ENCODE measurements around the gene GGT5.
"Not testable (repeated sequence)": the region's sequence is repeated elsewhere in the genome, so short reads cannot be mapped to it uniquely, and the experiment has no call there.

GGT5 gene

DNA sequence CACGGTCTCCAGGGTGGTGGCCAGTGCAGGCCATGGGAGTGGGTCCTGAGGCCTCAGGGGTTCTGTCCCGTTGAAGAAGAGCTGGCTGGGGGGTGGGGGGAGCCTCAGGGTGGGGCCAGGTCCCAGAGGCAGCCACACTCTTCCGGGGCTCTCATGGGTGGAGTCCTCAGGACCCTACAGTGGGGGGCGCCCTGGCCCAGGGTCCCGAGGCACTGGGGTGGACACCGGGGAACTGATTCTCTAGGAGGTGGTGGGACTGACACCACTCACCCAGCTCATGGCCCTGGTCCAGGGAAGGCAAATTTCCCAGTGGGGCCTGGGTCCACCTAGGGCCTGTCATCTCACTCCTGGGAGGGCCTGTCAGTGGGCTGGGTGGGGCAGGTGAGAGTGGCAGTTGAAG lies 12.8 kb downstream of the GGT5 start:
- no peak for DNase-seq

DNA sequence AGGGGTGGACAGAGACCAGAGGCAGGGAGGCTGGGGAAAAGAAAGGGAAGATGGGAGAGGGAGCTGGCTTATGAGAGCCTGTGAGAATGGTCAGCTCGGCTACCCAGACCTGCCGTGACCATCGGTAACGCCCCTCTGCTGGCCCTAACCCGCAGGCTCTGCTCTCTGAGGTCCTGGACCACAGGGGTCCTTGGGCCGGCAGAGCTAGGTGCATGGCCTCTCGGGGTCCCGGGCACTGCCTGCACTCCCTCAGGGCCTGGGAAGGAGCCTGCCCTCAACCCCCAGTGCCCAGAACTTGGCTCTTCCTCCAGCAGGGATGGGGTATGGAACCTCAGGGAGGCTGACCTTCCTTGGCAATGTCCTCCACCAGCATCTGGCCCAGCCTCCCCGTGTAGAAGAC lies 13.2 kb downstream of the GGT5 start:
- no peak for DNase-seq

DNA sequence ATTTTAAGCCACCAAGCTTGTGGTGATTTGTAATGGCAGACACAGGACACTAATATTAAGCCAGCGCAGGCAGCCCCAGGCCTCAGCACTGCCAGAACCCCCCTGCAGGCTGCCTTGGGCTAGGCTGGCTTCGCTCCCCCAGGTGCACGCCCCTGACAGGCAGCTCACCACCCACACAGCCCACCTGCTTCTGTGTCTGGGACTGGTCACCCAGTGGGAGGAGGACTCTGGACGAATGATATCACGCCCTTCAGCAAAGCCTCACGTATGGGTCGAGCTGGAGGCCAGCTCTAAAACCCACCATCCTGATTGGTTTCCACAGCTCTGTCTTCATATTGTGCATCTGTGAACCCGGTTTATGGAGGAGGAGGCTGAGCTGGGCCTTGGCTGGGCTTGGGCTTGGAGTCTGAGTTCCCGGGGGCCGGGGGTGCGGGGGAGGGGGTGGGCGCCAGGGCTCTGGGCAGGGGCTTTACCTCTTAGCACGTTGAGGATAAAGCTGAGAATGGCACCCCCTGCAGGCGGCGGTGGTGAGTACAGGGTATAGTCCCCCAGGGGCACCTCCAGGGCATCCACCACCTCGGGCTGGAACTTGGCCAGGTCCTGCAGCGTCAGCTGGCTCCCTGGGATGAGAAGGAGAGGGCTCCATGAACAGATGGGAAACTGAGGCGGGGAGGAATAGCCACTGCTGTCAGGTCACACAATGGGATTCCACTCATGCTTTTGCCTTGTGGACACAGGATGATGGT lies 13.8 kb downstream of the GGT5 start:
- DNase-seq = peak in 1 of 14 donors; percentile 6

DNA sequence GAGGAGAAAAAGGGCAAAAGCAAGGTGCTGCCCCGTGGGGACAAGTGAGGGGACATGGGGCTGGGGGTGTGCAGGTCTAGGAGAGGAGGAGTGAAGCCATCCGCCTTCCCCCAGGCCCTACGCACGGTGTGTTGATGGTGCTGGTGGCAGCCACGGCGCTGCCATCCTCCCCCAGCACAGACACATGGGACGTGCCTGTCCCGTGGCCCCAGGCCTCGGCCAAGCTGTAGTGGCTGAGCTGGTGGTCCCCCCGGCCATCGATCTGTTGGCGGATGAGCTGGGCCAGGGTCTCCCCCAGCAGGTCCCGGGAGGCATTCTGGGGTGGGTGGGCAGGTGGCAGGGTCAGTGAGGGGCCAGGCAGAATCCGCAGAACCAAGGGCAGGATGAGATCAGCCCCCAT lies 18.9 kb downstream of the GGT5 start:
- no peak for DNase-seq

DNA sequence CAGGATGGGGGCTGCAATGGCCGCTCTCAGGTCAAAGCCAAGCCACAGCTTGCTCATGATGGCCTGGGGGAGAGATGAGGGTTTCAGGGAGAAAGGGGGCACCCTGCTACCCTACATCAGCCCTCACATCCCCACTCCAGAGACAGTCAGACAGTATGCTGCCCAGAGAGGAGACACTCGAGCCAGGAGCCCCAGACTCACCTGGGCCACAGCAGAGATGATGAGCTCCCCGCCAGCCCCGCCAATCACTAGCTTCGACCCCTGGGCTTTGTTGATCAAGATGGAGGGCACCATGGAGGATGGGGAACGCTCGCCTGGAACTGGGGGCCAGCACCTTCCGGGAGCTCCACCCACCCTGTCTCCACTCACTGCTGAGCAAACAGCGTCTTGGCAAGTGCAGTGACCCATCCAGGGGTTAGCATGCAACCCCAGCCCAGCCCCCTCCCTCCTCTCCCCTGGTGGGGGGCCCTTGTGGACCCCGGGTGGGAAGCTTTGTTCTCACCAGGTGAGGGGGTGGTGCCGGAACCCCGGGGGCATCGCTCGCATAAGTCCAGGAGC lies 19.8 kb downstream of the GGT5 start:
- no peak for DNase-seq

DNA sequence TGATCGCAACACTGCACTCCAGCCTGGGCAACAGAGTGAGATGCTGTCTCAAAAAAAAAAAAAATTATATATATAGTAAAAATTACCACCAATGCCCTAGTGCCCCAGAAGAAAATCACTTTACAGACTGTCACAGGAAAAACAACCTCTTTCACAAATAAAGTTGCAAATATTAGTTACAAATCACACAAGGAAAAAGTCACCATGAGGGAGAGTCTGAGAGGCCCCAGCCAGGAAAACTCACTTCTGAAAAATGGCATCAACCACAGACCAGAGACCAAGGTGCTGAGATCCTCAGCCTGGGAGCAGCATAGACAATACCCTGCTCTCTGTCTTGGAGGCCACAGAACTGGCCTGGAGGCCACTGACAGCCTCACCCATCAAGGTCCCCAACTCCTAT lies 20.4 kb downstream of the GGT5 start:
- no peak for DNase-seq

DNA sequence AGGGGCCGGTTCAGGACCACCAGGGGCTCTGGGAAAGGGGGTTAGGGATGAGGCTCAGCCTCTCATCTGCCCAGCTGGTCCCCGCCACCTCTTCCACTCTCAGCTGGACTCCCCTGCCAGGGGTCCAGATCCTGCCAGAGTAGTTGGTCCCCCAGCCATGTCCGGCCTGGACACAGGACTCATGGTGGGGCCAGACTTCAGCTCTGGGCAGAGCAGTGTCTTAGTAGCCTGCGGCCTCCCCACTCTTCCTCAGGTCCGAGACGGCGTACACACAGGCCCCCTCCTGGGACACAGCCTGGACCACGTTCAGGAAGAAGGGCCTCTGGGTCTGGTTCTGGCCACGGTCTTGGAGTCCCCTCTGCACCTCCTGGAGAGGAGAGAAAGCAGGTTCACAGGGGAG lies 25.1 kb downstream of the GGT5 start:
- DNase-seq = no peak

DNA sequence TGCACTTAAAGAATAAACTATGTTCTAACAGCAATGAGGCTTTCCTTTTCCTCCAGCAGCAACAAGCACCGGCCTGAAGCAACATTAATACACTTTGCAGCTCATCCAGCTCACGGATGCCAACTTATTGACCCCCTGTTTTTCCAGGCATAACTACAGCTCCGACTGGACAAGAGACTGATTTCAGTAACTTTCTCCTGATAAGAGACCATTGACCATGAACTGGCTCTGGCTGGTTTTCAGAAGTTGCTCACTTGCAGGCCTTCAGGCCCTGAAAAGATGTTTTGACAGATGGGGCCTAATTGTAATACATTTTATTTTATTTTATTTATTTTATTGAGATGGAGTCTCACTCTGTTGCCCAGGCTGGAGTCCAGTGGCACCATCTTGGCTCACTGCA lies 27.5 kb downstream of the GGT5 start:
- no peak for DNase-seq

DNA sequence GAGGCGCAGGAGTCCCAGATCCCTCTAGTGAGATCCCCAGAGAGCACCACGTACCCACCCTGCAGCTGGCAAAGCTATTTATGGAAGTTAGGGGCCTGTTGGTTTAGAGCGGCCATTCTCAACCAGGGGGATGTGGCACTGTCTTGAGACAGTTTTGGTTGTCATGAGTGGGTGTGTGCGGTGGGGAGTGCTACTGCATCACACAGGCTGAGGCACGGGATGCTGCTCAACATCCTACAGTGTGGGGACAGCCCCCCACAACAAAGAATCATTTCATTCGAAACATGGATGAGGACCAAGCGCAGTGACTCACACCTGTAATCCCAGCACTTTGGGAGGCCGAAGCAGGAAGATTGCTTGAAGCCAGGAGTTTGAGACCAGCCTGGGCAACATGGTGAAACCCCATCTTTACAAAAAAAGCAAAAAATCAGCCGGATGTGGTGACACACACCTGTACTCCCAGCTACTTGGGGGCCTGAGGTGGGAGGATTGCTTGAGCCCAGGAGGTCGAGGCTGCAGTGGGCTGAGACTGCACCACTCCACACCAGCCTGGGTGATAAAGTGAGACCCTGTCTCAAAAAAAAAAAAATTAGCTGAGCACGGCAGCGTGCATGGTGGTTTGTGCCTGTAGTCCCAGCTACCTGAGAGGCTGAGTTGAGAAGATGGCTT lies 28.2 kb downstream of the GGT5 start:
- DNase-seq = no peak

DNA sequence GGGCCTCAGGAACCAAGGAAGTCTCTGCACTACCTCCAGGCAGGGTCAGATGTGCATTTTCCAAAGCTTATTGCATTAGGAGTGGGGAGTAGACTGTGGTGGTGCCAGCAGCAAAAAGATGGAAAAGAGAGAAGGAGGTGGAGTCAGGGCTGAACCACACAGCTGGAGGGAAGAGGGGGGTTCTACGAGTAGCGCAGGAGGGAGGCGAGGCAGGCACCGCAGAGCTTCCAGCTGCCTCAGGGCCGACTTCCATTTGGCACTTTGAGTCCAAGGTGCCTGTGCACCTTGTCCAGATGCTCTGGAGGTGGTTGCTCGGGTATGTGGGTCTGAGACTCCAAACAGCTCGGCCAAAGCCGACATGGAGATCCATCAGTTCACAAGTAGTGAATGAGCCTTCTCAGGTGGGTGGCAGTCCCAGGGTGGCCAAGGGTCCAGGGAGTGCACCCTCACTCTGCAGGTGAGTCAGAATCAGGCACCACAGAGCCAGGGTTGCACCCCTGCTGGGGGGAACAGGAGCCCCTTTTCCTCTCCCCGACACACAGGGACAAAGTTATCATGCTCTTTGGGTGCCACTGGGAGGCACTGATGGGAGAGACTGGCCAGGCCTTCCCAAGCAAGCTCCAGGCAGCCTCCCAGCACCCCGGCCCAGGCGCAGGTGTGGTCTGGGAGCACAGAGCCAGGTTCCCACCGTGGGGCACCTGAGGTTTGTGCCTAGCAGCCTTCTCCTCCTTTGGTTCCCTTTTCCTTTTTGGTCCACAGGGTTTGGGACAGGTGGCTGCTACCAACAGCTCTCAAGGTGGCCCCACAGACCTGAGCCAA lies 30.2 kb downstream of the GGT5 start:
- DNase-seq = no peak

DNA sequence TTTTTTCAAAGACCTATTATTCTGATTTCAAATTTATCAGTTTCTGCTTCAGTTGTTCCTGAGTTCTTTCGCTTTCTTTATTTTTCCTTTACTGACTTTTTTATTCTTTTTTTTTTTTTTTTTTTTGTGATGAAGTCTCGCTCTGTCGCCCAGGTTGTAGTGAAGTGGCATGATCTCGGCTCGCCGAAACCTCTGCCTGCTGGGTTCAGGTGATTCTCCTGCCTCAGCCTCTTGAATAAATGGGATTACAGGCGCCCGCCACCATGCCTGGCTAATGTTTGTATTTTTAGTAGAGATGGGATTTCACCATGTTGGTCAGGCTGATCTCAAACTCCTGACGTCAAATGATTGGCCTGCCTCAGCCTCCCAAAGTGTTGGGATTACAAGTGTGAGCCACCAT lies 31.8 kb downstream of the GGT5 start:
- DNase-seq = not testable (repeated sequence)

DNA sequence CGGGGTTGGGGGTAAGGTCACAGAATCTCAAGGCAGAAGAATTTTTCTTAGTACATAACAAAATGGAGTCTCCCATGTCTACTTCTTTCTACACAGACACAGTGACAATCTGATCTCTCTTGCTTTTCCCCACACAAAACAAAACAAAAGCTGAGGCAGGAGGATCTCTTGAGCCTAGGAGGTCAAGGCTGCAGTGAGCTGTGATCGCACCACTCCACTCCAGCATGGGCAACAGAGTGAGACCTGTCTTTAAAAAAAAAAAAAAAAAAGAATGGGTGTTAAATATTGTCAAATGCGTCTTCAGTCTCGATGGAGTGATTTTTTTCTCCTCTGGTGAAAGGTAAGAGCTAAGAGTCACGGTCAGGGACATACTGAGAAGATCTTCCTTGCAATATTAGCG lies 33.2 kb downstream of the GGT5 start:
- not testable (repeated sequence) for DNase-seq

DNA sequence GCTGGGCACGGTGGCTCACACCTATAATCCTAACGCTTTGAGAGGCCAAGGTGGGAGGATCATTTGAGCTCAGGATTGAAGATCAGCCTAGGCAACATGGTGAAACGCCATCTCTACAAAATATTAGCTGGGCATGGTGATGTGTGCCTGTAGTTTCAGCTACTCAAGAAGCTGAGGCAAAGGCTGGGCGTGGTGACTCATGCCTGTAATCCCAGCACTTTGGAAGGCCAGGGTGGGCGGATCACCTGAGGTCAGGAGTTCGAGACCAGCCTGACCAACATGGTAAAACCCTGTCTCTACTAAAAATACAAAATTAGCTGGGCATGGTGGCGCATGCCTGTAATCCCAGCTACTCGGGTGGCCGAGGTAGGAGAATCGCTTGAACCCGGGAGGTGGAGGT lies 34.5 kb downstream of the GGT5 start:
- not testable (repeated sequence) for DNase-seq

DNA sequence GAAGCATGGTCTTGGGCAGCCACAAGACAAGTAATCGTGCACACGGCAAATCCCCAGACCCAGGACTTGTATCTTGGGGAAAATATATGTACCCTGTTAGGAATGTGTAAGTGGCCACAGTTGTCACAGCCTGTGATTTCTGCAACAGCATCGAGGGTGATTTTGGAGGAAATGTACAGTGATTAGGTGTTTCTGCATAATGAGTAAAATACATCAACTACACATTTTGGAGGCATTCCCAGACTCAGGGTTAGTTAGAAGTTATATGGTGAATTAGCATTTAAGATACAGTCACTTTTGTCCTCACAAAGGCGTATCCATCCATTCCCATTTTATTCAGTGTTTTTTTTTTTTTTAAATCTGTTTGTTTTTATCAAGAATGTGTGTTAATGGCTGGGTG lies 35.2 kb downstream of the GGT5 start:
- no peak for DNase-seq

DNA sequence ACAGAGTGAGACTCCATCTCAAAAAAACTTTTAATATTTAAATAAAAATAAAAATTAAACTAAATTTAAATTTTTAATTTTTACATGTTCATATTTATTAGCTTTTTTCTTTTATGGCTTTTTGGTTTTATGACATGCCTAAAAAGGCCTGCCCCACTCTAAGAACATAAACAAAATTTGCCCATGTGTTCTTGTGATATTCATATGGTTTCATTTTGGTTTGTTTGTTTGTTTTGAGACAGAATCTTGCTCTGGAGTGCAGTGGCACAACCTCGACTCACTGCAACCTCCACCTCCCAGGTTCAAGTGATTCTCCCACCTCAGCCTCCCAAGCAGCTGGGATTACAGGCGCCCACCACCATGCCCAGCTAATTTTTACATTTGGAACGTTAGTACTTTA lies 35.9 kb downstream of the GGT5 start:
- DNase-seq = no peak

DNA sequence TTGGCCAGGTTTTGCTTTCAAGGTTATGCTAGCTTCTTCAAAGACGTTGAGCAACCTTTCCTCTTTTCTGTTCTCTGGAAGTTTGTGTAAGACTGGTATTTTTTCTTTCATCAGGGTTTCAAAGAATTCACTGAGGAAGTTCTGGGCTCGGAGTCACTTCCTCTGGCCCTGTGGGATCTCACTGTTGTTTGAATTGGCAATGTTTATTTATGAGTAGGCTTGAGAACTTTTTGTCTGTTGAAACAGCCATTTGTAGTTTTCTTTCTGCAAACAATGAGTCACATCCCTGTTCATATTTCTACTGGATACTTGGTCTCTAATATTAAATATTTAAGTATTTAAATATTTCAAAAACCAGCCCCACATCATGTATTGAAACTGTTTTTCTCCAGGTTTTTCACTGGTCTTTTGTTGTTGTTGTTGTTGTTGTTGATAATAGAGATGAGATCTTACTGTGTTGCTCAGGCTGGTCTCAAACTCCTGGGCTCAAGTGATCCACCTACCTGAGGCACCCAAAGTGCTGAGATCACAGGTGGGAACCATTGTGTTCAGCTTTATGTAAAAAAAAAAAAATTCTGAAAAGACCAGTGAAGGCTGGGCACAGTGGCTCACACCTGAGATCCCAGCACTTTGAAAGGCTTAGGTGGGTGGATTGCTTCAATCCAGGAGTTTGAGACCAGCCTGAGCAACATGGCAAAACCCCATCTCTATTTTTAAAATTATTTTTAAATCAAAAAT lies 36.7 kb downstream of the GGT5 start:
- DNase-seq = peak in 4 of 14 donors; percentile 13 to 25 (median 16)

DNA sequence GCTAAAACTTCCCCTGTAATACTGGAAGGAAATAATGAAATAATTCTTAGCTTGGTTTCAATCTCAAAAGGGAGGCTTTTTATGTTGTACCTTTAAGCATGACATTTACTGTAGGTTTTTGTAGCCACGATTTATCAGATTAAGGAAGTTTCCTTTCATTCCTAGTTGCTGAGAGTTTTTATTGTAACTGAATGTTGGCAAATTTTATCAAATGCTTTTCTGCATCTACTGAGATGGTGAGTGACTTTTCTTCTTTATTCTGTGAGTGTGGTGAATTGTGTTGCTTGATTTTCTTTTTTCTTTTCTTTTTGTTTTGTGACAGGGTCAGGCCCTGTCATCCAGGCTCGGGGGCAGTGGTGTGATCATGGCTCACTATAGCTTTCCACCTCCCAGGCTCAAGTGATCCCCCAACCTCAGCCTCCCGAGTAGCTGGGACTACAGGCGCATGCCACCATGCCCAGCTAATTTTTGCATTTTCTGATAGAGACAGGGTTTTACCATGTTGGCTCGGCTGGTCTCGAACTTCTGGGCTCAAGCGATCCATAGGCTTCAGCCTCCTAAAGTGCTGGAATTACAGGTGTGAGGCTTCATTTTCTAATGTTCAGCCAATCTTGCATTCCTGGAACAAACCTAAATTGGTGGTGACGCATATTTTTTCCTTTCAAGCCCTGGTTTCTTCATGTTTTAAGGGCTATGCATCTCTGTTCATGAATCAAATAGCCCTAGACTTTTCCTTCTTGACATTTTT lies 37.4 kb downstream of the GGT5 start:
- no peak for DNase-seq

DNA sequence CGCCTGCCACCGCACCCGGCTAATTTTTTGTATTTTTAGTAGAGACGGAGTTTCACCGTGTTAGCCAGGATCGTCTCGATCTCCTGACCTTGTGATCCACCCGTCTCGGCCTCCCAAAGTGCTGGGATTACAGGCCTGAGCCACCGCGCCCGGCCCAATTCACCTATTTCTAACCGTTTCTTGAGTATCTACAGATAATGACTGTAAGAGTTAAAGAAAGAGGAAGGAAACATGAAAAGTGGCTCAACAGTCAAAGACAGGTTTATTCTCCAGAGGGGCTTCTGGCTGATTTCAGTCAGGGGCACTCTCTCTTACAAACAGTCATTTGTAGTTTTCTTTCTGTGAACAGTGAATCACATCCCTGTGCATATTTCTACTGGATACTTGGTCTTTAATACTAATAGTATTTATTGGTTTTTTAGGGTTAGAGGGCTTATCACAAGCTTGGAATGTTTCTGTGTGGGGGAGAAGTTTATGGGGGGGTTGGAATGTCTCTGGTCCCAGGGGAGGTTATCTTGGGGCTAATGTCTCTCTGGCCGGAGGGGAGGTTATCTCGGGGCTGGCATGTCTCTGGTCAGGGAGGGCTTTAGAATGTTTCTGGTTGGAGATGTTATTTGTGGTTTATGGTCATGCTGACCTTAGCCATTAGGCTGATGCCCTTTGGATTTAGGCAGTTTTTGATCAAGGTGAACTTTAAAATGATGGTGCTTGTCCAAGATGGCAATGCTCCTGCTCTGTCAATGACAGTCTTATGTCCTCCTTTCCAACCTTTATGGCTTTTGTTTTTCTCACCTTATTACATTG lies 38.2 kb downstream of the GGT5 start:
- not testable (repeated sequence) for DNase-seq

DNA sequence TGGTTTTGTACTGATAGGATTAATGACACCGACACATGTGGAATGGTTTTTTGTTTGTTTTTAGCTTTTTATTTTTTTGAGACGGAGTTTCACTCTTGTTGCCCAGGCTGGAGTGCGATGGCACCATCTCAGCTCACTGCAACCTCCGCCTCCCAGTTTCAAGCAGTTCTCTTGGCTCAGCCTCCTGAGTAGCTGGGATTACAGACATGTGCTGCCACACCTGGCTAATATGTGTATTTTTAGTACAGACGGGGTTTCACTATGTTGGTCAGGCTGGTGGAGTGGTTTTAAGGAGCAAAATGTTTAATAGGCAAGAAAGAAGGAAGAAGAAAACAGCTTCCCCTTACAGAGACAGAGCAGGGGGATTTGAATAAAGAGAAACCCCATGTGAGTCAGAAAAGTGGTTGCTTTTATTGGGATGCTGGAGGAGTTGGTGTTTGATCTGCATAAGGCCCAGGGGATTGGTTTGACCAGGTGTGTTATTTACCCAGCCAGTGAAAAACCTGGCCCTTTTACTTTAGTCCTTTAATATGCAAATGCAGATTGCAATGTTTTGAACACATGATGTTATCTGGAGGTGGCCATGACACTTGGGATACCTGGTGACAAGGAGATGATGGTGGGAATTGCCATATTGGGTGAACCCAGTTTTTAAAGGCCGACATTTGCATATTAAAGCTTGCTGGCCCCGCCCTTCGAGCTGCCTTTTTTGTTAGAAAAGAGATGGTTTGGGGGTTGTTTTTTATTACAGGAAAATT lies 39.3 kb downstream of the GGT5 start:
- DNase-seq = no peak

DNA sequence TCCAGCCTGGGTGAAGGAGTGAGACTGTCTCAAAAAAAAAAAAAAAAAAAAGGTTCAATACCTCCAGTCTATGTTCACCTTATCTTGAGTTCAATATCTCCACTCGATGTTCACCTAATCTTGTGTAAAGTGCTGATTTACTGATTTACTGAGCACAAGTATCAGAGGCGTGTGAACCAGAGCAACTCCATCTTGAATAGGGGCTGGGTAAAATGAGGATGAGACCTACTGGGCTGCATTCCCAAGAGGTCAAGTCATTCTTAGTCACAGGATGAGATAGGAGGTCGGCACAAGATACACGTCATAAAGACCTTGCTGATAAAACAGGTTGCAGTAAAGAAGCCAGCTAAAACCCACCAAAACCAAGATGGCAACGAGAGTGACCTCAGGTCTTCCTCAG lies 41.0 kb downstream of the GGT5 start:
- DNase-seq = not testable (repeated sequence)
